GM12864 (cell line): ENCODE data around the gene SLC28A3.

ENCODE experiments used
- DNase-seq: peaks from one replicate; pipeline ENCODE4 v3.0.0-alpha.2; 2011; ENCODE audit warnings: low read depth
- H3K4me3 ChIP-seq: 2 replicates; pipeline ENCODE4 v1.5.1; 2011; ENCODE audit warnings: mild to moderate bottlenecking, low read depth, low read length, control low read depth
- TF ChIP-seq, protein P1 (sequence below): IDR thresholded peaks from 2 replicates; pipeline ENCODE4 v1.5.1; 2011; ENCODE audit warnings: low read depth, mild to moderate bottlenecking, moderate library complexity, low read length, control low read depth, inconsistent platforms; ENCODE audit errors: missing control alignments

SLC28A3 gene

DNA sequence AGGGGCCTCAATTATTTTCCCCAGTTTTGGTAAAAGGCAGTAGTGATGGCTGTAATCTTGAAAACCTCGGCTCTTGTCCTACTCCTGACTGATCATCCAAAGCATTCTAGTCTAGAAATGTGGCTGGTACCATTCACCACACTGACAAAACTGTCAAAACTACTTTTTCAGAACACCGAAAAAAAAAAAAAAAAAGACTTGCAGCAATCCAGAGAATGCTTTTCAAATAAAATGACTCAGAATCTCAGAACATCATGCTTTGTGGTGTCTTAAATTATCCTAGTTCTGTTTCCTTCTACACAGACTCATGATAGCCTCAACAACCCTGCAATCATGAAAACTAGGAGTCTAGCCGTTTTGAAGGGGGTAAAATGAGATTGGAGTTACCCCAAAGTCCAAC lies 13.4 kb downstream of the SLC28A3 start:
- no peak for DNase-seq
- H3K4me3 ChIP-seq = no peak overlapping the region
- TF ChIP-seq, protein P1, sequence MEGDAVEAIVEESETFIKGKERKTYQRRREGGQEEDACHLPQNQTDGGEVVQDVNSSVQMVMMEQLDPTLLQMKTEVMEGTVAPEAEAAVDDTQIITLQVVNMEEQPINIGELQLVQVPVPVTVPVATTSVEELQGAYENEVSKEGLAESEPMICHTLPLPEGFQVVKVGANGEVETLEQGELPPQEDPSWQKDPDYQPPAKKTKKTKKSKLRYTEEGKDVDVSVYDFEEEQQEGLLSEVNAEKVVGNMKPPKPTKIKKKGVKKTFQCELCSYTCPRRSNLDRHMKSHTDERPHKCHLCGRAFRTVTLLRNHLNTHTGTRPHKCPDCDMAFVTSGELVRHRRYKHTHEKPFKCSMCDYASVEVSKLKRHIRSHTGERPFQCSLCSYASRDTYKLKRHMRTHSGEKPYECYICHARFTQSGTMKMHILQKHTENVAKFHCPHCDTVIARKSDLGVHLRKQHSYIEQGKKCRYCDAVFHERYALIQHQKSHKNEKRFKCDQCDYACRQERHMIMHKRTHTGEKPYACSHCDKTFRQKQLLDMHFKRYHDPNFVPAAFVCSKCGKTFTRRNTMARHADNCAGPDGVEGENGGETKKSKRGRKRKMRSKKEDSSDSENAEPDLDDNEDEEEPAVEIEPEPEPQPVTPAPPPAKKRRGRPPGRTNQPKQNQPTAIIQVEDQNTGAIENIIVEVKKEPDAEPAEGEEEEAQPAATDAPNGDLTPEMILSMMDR = no peak

DNA sequence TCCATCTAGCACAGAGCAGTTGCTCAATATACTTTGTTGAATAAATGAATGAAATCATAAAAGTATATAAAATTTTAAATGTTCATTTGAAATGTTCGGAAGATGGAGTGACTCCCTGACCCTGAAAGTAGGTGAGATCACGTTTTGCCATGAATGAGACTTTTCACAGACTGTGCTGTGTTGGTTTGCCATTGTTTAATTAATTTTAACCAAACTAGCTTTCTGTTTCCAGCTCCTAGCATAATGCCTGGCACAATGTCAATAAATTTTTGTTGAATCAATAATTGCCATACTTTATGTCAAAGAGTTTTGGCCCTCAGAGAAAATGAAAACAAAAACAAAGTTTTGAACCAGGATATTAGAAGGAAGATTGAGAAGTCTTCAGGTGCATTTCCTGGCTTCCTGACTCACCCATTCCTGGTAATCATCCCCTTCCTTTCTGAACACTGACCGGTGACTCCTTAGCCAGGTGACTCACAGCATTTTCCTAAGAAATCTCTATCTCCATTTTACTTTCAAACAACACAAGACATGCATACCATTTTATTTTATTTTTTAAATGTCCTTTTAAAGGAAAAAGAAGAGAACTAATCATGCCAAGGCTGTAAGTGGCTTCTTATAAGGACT lies 15.1 kb downstream of the SLC28A3 start:
- DNase-seq = no peak
- no peak overlapping the region for H3K4me3 ChIP-seq
- TF ChIP-seq, protein P1 = no peak

DNA sequence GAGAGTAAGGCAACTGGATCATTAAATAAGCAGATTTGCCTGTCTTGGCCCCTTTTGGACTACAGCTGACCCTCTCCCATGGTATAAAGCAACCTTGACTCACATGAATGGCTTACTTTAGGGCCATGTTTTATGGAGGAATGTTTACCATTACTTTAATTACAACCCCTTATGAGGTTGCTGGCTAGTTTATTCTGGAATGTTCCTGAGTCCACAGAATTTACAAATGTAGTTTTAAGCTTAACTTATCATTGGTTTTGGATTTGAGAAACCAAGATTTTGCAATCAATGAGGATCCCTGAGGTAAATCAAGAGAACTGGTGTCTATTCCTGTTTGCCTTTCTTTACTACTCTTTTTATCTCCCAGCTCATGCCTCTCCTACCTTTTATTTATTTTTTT lies 15.7 kb downstream of the SLC28A3 start:
- H3K4me3 ChIP-seq = no peak overlapping the region
- no peak for DNase-seq
- TF ChIP-seq, protein P1 = no peak

DNA sequence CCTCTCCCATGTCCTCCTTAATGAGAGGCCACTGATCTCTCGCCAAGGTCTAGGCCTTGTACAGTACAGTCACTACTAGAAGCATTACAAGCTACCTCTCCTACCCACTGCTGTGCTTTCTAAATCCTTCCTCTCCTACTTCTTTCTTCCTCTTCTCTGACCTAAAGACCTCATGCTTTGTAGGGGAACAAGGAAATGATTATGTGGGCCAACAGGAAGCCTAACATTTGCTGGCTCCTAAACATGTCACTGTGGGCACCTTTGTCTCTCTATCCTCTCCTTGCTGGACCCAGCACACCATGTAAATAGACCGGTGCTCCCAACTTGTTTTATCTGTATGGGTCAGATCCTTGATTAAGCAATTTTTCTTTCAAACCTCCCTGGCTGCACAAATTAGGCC lies 16.7 kb downstream of the SLC28A3 start:
- no peak for DNase-seq
- TF ChIP-seq, protein P1 = no peak
- no peak overlapping the region for H3K4me3 ChIP-seq

DNA sequence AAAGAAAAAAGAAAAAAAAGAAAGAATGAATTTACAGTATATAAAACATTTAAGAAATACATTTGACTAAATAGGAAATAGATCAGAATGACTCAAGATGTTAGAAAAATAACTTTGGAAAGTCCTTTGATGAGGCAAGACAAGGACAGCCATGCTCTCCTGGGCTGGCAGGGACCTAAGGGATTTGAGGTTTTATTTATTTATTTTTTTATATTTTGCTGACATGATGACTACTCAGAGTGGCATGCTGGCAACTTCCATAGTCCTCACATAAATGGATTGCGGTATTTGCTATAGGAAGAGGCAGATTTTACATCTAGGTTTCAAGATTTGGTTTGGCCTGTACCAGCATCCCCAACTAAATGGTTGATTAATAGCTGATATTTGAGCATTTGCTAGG lies 17.7 kb downstream of the SLC28A3 start:
- DNase-seq = no peak
- TF ChIP-seq, protein P1 = no peak
- no peak overlapping the region for H3K4me3 ChIP-seq

DNA sequence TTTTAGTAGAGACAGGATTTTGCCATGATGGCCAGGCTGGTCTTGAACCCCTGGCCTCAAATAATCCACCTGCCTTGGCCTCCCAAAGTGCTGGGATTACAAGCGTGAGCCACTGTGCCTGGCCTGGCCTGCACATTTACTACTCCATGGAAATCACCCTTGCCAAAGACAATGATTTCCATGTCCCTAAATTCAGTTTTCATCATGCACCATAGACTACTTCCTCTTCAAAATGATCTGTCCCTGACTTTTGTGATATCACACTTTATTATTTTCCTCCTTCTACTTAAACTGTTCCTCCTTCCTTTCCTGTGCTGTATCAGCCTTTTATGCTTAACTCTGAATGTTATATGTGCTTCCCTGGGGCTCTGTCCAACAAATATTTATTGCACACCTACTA lies 20.3 kb downstream of the SLC28A3 start:
- no peak for DNase-seq
- TF ChIP-seq, protein P1 = no peak
- H3K4me3 ChIP-seq = no peak overlapping the region

DNA sequence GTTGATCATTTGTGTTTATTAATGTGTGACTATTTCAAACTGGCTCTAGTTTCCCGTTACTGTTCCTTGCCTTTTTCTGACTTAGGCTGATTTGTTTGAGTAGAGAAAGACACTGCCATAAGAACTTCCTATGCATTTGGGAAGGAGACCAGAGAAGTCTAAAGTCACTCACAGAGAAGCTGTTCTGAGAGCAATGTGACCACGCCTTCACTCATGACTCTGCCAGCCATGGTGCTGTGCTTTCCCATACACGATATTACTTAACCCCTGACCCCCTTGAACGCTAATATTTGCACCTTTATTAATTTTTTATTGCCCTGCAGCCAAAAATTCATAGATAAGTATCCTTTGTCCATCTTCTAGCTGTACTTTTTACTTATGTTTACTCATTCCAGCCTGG lies 20.9 kb downstream of the SLC28A3 start:
- TF ChIP-seq, protein P1 = no peak
- no peak overlapping the region for H3K4me3 ChIP-seq

More for the DNA sequence above, 20.9 kb downstream of the SLC28A3 start:
- DNase-seq = no peak
